KG1 (cell line): Measurements from ENCODE around the gene PRSS1.

Experiments
- DNase-seq: peaks from one replicate; lab custom pipeline; 2025; lab: John Stamatoyannopoulos, UW

PRSS1 gene

GRCh38 chr7:142795339-142795863 is 46.1 kb downstream of the PRSS1 start:
- peak; percentile 13 for DNase-seq

- no peak for DNase-seq
Measured at GRCh38 chr7:142796001-142796500, 46.8 kb downstream of the PRSS1 start.

GRCh38 chr7:142796501-142797390 is 47.5 kb downstream of the PRSS1 start:
- DNase-seq: no peak

- DNase-seq: no peak
Measured at GRCh38 chr7:142797391-142798377, 48.4 kb downstream of the PRSS1 start.

- DNase-seq: no peak
Measured at GRCh38 chr7:142798451-142799436, 49.5 kb downstream of the PRSS1 start.

- DNase-seq: no peak
Measured at GRCh38 chr7:142799437-142799835, 50.2 kb downstream of the PRSS1 start.

- no peak for DNase-seq
Measured at GRCh38 chr7:142800088-142800487, 50.8 kb downstream of the PRSS1 start.

GRCh38 chr7:142800699-142801260 is 51.5 kb downstream of the PRSS1 start:
- DNase-seq: no peak

- no peak for DNase-seq
Measured at GRCh38 chr7:142801601-142802295, 52.5 kb downstream of the PRSS1 start.

GRCh38 chr7:142802301-142802700 is 53.0 kb downstream of the PRSS1 start:
- no peak for DNase-seq
